ENCODE data around the gene CYBRD1.

DNA sequence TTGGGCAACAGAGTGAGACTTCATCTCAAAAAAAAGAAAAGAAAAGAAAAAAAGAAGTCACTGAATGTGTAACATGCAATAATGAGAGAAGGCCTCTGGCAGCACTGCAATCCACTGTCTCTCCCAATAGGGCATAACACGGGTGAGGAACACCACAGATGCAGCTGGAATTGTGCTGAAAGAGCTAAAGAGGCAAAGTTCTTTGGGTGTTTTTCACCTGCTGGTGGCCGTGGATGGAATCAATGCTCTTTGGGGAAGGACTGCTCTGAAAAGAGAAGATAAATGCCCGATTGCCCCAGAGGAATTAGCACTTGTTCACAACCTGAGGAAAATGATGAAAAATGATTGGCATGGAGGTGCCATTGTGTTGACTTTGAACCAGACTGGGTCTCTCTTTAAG is 31.0 kb upstream of the CYBRD1 start:
- TF ChIP-seq SMC3 (IDR thresholded peaks at IDR 0.05) (no peak), POLR2A (IDR thresholded peaks at IDR 0.05; ENCODE audit: low read length) (no peak), MAZ (IDR thresholded peaks at IDR 0.05; ENCODE audit: borderline replicate concordance, low read depth, low read length) (no peak), CHD2 (IDR thresholded peaks at IDR 0.05; ENCODE audit: low read length, partially characterized antibody) (no peak), RAD21 (conservative IDR thresholded peaks at IDR 0.05 in 1 of 2, IDR thresholded peaks at IDR 0.05 in 1 of 2) (no peak), JUN (IDR thresholded peaks at IDR 0.05) (no peak), BHLHE40 (IDR thresholded peaks at IDR 0.05; ENCODE audit: low read depth, low read length) (no peak), HOXA7 (CRISPR knock-in tag; IDR thresholded peaks at IDR 0.05) (no peak)
- TF ChIP-seq, protein P1, sequence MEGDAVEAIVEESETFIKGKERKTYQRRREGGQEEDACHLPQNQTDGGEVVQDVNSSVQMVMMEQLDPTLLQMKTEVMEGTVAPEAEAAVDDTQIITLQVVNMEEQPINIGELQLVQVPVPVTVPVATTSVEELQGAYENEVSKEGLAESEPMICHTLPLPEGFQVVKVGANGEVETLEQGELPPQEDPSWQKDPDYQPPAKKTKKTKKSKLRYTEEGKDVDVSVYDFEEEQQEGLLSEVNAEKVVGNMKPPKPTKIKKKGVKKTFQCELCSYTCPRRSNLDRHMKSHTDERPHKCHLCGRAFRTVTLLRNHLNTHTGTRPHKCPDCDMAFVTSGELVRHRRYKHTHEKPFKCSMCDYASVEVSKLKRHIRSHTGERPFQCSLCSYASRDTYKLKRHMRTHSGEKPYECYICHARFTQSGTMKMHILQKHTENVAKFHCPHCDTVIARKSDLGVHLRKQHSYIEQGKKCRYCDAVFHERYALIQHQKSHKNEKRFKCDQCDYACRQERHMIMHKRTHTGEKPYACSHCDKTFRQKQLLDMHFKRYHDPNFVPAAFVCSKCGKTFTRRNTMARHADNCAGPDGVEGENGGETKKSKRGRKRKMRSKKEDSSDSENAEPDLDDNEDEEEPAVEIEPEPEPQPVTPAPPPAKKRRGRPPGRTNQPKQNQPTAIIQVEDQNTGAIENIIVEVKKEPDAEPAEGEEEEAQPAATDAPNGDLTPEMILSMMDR (IDR thresholded peaks at IDR 0.05), result no peak
- TF ChIP-seq, protein P2, sequence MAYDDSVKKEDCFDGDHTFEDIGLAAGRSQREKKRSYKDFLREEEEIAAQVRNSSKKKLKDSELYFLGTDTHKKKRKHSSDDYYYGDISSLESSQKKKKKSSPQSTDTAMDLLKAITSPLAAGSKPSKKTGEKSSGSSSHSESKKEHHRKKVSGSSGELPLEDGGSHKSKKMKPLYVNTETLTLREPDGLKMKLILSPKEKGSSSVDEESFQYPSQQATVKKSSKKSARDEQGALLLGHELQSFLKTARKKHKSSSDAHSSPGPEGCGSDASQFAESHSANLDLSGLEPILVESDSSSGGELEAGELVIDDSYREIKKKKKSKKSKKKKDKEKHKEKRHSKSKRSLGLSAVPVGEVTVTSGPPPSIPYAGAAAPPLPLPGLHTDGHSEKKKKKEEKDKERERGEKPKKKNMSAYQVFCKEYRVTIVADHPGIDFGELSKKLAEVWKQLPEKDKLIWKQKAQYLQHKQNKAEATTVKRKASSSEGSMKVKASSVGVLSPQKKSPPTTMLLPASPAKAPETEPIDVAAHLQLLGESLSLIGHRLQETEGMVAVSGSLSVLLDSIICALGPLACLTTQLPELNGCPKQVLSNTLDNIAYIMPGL (CRISPR knock-in tag; IDR thresholded peaks at IDR 0.05; ENCODE audit: borderline replicate concordance), result no peak
- TF ChIP-seq, protein P3, sequence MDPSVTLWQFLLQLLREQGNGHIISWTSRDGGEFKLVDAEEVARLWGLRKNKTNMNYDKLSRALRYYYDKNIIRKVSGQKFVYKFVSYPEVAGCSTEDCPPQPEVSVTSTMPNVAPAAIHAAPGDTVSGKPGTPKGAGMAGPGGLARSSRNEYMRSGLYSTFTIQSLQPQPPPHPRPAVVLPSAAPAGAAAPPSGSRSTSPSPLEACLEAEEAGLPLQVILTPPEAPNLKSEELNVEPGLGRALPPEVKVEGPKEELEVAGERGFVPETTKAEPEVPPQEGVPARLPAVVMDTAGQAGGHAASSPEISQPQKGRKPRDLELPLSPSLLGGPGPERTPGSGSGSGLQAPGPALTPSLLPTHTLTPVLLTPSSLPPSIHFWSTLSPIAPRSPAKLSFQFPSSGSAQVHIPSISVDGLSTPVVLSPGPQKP (IDR thresholded peaks at IDR 0.05; ENCODE audit: low read depth, low read length), result no peak
- TF ChIP-seq, protein P4, sequence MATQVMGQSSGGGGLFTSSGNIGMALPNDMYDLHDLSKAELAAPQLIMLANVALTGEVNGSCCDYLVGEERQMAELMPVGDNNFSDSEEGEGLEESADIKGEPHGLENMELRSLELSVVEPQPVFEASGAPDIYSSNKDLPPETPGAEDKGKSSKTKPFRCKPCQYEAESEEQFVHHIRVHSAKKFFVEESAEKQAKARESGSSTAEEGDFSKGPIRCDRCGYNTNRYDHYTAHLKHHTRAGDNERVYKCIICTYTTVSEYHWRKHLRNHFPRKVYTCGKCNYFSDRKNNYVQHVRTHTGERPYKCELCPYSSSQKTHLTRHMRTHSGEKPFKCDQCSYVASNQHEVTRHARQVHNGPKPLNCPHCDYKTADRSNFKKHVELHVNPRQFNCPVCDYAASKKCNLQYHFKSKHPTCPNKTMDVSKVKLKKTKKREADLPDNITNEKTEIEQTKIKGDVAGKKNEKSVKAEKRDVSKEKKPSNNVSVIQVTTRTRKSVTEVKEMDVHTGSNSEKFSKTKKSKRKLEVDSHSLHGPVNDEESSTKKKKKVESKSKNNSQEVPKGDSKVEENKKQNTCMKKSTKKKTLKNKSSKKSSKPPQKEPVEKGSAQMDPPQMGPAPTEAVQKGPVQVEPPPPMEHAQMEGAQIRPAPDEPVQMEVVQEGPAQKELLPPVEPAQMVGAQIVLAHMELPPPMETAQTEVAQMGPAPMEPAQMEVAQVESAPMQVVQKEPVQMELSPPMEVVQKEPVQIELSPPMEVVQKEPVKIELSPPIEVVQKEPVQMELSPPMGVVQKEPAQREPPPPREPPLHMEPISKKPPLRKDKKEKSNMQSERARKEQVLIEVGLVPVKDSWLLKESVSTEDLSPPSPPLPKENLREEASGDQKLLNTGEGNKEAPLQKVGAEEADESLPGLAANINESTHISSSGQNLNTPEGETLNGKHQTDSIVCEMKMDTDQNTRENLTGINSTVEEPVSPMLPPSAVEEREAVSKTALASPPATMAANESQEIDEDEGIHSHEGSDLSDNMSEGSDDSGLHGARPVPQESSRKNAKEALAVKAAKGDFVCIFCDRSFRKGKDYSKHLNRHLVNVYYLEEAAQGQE (IDR thresholded peaks at IDR 0.05), result no peak
- TF ChIP-seq, protein P5, sequence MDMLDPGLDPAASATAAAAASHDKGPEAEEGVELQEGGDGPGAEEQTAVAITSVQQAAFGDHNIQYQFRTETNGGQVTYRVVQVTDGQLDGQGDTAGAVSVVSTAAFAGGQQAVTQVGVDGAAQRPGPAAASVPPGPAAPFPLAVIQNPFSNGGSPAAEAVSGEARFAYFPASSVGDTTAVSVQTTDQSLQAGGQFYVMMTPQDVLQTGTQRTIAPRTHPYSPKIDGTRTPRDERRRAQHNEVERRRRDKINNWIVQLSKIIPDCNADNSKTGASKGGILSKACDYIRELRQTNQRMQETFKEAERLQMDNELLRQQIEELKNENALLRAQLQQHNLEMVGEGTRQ (IDR thresholded peaks at IDR 0.05), result no peak

All from A549 (cell line).